Measurements from ENCODE around the gene EEF2K. TPM values are rescaled to one million over a fixed set of nuclear protein-coding genes. Genes with fewer than 3 reads are reported as not detected.

EEF2K gene
- polyA plus RNA-seq, 2 of the 4 experiments (the other 2 are of a cell fraction), result 8.2 to 9.4 TPM

- TF ChIP-seq CHD2 (IDR thresholded peaks at IDR 0.05; ENCODE audit: low read length, partially characterized antibody) (no peak), MAFK (IDR thresholded peaks at IDR 0.05; ENCODE audit: partially characterized antibody) (no peak), RAD21 (conservative IDR thresholded peaks at IDR 0.05 in 1 of 2, IDR thresholded peaks at IDR 0.05 in 1 of 2) (no peak), RARB (CRISPR knock-in tag; IDR thresholded peaks at IDR 0.05) (no peak), ZNF302 (CRISPR knock-in tag; IDR thresholded peaks at IDR 0.05) (no peak), HOXB5 (CRISPR knock-in tag; IDR thresholded peaks at IDR 0.05) (no peak), FOXS1 (CRISPR knock-in tag; IDR thresholded peaks at IDR 0.05) (no peak), POLR2AphosphoS2 (conservative IDR thresholded peaks at IDR 0.05; ENCODE audit: low read length) (no peak), HES2 (IDR thresholded peaks at IDR 0.05) (no peak)
- TF ChIP-seq, protein P1, sequence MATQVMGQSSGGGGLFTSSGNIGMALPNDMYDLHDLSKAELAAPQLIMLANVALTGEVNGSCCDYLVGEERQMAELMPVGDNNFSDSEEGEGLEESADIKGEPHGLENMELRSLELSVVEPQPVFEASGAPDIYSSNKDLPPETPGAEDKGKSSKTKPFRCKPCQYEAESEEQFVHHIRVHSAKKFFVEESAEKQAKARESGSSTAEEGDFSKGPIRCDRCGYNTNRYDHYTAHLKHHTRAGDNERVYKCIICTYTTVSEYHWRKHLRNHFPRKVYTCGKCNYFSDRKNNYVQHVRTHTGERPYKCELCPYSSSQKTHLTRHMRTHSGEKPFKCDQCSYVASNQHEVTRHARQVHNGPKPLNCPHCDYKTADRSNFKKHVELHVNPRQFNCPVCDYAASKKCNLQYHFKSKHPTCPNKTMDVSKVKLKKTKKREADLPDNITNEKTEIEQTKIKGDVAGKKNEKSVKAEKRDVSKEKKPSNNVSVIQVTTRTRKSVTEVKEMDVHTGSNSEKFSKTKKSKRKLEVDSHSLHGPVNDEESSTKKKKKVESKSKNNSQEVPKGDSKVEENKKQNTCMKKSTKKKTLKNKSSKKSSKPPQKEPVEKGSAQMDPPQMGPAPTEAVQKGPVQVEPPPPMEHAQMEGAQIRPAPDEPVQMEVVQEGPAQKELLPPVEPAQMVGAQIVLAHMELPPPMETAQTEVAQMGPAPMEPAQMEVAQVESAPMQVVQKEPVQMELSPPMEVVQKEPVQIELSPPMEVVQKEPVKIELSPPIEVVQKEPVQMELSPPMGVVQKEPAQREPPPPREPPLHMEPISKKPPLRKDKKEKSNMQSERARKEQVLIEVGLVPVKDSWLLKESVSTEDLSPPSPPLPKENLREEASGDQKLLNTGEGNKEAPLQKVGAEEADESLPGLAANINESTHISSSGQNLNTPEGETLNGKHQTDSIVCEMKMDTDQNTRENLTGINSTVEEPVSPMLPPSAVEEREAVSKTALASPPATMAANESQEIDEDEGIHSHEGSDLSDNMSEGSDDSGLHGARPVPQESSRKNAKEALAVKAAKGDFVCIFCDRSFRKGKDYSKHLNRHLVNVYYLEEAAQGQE (IDR thresholded peaks at IDR 0.05), result no peak
- TF ChIP-seq, protein P2, sequence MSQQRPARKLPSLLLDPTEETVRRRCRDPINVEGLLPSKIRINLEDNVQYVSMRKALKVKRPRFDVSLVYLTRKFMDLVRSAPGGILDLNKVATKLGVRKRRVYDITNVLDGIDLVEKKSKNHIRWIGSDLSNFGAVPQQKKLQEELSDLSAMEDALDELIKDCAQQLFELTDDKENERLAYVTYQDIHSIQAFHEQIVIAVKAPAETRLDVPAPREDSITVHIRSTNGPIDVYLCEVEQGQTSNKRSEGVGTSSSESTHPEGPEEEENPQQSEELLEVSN (IDR thresholded peaks at IDR 0.05; ENCODE audit: borderline replicate concordance, low read depth), result no peak
- 66% methylated on average over 9 of the region's 9 CpGs for WGBS (ENCODE audit: missing lambda C conversion rate)
- Histone ChIP-seq H3K4me3 (no peak overlapping the region), H3K4me1 (no peaks in the 10 kb centered on the region), H3K27ac (no peak overlapping the region), H3K4me2 (no peak overlapping the region), H3K9me3 (no peaks in the 10 kb centered on the region)
- FAIRE-seq, result no peak
- POLR2A ChIA-PET, result no interaction called here
- CTCF ChIA-PET, result interaction anchor here (1.0 to 6.2 kb wide), 3 partner anchors 13 to 230 kb away, joined by 3 to 46 read pairs (median 5); no protein-coding TSS in a partner anchor
- no peak for DNase-seq (ENCODE audit: low read depth in 1 of 2, low spot score in 1 of 2)
- ATAC-seq, result no peak
Observed at GRCh38 chr16:22174642-22175041, 31.4 kb upstream of the EEF2K start.

- no peak overlapping the region for H3K4me2 ChIP-seq
- POLR2A ChIA-PET, result no interaction called here
- no peak overlapping the region for H3K27ac ChIP-seq
- H3K4me3 ChIP-seq, result no peak overlapping the region
- DNase-seq (ENCODE audit: low read depth in 1 of 2, low spot score in 1 of 2) (no peak), ATAC-seq (peak; percentile 26 to 34; a peak in 2 of 6 replicates), FAIRE-seq (no peak)
- H3K4me1 ChIP-seq, result no peaks in the 10 kb centered on the region
- TF ChIP-seq ELK1 (IDR thresholded peaks at IDR 0.05; ENCODE audit: low read depth, low read length) (no peak), ZFP36 (IDR thresholded peaks at IDR 0.05; ENCODE audit: borderline replicate concordance, partially characterized antibody) (peak; percentile 92), USF2 (IDR thresholded peaks at IDR 0.05) (no peak), SREBF2 (IDR thresholded peaks at IDR 0.05) (no peak), RARB (CRISPR knock-in tag; IDR thresholded peaks at IDR 0.05) (no peak), RCOR1 (IDR thresholded peaks at IDR 0.05; ENCODE audit: low read depth, low read length) (no peak), PHF8 (IDR thresholded peaks at IDR 0.05; ENCODE audit: borderline replicate concordance, low read depth) (no peak), RFX5 (IDR thresholded peaks at IDR 0.05) (no peak)
- no peaks in the 10 kb centered on the region for H3K9me3 ChIP-seq
- CTCF ChIA-PET, result interaction anchor here (0.8 to 6.2 kb wide), 3 partner anchors 9 to 184 kb away, joined by 3 to 46 read pairs (median 3); no protein-coding TSS in a partner anchor
- WGBS (ENCODE audit: missing lambda C conversion rate), result 58% methylated on average over 11 of the region's 18 CpGs
Observed at GRCh38 chr16:22177968-22178930, 27.8 kb upstream of the EEF2K start.
